GM21717 (cell line): ENCODE results near the gene TMPRSS4.
"Not testable (repeated sequence)": the region's sequence is repeated elsewhere in the genome, so short reads cannot be mapped to it uniquely, and the experiment has no call there.

ENCODE experiments used
- ATAC-seq: cut with Tn5 transposase; IDR thresholded peaks from one replicate; pipeline ENCODE4 v1.9.1; 2021; ENCODE audit warnings: mild to moderate bottlenecking, moderate library complexity; ENCODE audit not compliant: unreplicated experiment

TMPRSS4 gene

DNA sequence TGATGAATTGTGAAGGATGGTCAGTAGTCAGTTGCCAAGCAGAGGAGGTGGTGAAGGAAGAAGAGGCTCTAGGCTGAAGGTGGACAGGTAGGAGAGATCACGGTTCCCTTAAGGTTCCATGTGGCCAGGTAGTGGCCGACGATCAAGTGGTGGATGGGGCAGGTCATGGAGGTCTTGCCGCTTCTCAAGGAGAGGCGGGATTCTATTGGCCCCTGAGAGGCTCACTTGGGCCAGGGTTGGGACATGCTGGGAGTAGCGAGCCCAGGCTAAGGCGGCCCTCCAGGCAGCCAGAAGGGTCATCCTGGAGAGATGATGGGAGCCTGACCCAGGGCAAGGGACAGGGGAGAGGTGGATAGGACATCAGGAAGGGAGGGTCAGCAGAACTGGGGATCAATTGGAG is 20.9 kb upstream of the TMPRSS4 start:
- ATAC-seq: no peak

DNA sequence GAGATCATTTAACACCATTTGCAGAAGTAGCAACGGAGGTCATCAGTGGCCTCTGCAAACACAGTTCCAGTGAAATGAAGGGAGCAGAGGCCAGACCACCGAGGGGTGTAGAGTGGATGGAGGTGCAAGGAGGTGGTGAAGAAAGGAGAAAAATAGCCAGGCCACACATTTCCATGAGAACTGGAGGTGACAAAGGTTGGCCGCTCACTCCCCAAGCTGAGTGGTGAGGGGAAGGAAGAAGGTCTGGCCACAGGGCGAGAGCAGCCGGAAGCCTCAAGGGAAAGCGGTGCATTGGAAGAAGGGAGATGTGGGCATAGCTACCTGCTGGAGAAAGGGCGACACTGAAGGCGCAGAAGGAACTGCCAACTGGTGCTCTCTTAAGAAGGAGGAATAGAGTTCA is 20.1 kb upstream of the TMPRSS4 start:
- no peak for ATAC-seq

DNA sequence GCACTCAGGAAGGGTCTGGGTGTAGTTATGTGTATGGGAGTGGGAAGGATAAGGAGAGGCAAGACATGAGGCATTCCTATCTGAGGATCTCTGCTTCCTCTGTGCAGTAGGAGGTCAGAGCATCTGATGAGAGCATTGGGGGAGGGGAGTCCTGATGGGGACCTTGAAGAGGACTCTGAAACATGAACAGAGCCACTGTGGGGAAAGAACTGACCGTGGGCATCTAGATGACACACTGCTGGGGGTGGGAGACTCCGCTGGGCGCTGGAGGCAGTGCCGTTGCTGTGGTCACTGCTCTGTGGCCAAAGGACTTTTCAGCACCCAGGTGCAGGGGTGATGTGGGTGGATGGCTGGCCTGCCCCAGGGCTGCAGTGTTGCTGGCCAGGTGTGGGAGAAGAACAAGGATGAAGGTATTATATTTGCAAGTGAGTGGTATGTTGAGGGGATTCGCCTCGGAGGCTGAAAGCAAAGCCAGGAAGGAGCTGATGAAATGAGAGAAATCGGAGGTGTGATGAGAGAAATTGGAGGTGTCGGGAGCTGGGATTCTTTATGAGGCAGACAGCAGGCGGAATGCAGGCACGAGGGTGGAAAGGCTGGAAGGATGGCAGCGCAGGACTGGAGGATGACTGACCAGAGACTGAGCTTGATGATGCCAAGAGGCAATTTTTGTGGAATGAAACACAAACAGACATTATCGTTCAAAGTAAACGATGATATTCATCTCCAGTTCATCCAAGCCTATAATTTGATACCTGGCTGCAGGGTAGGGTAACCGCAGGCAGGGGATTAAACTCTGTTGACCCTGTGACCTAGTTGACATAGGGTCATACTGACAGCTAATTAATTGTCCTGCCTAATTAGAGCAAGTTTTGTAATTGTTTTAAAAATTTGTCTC is 19.4 kb upstream of the TMPRSS4 start:
- ATAC-seq: no peak

DNA sequence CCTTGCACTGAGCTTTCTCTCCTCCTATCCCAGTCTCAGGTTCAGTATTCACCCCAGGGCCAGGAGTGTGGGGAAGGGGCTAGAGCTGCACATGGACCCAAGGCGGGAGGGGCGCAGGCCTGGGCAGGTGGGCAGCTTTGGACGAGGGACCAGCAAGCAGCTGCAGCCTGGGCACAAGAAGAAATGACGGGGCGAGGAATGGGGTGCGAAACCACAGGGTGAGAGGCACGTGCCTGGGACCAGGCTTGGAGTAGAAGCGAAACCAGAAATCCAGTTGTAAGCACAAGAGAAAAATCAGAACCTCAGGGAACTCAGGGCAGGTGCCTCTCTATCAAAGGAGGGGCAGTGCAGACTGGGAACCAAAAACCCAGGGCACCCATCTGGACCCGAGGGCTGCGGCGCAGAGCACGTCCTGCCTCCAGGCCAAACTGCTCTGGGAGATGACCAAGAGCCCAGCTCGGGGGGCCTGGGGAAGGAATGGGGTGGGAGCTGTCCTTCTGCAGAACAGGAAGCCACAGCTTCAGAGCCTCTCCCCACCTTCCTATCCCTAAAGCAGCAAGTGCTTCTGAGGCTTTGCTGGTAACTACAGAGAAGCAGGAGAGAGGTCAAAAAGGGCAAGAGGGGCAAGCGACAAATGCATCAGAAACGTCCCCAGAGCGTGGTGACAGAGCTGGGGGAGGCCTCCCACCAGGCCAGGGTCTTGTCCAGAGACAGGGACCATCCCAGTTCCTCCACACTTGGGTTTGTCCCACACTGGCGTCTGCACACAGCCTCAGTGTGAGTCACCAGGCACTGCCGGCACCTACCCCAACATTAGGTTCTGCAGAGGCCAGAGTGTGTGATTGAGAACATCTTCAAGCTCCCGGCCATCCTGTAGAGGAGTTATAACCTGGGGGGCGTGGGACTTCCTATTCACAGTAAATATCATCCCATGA is 18.3 kb upstream of the TMPRSS4 start:
- ATAC-seq: no peak

DNA sequence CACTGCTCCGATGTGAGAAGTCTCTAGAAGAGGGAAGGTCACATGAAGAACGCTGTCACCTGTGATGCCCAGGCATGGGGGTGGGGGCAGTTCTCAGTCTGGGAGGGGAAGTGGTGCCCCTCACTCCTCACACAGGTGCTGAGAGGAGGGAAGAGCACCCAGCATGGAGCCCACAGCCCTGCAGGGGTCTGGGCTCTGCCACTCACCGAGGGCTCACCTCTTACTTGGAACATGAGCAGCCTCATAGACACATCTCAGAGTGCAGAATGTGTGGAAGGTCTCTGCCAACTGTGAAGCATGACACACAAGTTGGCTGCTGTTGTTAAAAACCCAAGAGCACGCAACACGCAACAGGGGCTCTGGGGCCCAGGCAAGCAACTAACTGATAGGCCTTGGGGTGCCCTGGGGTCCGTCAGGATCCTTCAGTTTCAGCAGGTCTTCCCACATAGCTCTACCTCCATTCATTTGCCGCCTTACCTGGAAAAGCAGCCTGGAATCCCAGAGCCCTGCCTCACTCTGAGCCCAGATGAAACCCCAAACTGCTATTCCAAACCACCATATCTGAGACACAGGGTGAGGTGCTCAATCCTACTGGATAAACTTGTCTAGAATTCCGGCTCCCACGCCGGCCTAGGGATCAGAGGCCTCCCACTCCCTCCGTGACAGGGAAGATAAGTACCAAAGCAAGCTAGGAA is 17.5 kb upstream of the TMPRSS4 start:
- ATAC-seq: no peak

DNA sequence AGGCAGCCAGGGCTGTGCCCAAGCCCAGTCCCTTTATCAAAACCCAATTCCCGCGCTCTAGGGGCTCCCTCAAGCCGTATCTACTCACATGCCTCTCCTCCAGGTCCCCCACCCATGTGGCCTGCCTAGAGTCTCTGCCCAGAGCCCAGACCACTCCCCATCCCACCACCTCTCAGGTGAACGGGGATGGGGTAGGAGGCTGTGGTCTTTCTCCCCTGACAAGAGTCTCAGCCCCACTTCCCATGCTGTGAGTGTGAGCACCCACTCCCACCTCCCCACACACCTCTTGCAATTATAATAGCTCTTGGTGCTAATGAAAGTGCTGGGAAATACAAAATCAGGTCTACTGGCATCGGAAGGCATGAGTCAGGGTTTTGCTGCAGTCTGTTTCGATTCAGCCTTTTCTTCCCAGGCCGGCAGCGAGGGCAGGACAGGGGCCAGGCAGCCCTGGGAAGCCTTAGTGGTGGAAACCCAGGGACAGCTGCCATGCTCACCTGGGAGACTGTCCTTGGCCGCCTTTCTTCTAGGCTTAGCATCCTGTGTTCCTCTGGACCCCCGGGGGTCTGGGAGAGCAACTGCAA is 16.7 kb upstream of the TMPRSS4 start:
- no peak for ATAC-seq

DNA sequence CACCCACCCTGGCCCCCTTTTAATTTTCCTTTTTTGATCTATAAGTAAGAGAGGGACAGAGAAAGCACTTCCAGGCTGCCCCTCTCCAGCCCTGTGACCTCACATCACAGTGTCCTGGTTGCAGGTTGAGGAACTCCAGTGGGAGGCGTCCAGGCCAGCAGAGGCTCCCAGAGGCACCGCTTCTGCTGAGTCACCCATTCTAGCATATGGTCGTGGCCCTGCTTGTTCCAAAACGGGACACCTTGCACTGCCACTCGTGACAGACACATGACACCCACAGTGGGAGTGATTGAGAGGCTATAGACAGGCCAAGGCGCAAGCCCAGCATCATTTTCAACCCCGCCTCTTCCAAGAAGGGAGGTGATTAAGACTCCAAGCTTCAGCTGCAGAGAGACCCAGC is 16.0 kb upstream of the TMPRSS4 start:
- ATAC-seq: no peak

DNA sequence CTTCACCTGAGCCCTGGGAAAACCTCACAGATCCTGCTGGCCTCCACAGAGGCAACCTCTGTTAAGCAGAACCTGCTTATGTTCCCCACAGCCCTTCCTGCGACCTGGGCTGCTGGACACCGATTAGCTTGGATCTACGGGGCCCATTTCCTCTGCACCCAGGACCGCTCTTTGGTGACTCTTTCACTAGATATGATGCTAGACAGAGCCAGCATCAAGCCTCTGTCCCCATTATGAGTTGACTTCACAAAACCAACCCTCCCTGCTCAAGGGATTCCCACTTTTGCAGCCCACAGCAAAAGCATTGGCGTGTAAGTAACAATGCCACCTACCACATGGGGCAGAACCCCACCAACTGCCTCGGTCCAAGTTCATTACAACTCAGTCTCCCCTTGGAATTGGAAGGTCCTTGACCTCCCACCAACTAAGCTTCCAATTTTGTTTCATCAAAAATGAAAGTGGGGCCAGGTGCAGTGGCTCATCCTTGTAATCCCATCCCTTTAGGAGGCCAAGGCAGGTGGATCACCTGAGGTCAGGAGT is 15.2 kb upstream of the TMPRSS4 start:
- no peak for ATAC-seq

DNA sequence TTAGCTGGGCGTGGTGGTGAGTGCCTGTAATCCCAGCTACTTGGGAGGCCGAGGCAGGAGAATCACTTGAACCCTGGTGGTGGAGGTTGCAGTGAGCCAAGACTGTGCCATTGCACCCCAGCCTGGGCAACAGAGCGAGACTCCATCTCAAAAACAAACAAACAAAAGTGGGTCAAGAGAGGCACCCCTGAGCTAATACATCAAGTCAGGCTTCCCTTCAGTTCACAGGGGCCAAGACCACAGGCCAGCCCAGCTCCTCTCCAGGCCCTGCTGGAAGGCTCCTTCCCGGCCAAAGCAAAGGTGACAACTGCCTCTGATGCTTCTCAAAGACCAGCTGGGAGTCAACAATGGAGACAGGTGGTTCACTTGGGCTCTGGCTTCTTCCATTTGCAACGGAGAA is 14.7 kb upstream of the TMPRSS4 start:
- ATAC-seq: not testable (repeated sequence)

DNA sequence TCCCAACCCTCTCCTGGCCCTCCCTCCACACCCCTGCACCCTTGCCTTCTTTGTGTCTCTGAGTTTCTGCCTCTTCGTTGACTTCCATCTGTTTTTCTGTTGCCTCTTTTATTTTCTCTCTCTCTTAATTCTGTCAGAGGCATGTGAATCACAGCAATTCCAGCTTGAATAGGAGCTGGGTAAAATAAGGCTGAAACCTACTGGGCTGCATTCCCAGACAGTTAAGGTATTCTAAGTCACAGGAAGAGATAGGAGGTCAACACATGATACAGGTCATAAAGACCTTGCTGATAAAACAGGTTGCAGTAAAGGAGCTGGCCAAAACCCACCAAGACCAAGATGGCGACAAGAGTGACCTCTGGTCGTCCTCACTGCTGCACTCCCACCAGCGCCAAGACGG is 14.2 kb upstream of the TMPRSS4 start:
- ATAC-seq: not testable (repeated sequence)

DNA sequence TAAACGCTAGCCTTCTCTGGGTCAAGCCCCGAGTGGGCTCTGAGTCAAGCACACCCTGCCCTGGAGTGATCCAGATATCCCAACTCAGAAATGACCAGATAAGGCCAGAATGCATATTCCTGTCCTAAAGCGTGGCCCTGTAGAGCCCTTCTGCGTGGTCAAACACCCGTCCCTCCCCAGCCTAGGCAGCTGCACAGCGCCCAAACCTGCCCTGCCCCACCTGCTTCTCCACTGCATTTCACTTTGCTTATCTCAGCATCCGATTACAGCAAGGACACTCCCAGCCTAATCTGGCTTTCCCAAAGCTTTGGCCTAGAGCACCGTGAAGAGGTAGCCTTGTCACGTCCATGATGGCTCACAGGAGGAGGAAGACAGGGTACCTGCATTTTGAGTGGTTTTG is 11.9 kb upstream of the TMPRSS4 start:
- no peak for ATAC-seq

DNA sequence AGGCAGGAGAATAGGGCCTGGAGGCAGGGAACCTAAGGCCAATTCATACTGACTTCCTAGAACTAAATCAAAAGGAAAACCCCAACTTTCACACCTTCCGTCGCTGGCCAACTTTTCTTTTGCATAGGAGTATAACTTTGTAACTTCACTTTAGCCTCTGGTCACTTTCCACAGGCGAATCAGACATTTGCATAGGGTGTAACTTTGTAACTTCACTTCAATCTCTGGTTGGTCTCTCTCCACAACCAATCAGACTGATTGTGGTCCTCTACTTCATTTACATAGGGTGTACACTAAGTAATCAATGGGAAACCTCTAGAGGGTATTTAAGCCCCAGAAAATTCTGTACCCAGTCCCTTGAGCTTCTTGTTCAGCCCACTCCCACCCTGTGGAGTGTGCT is 11.5 kb upstream of the TMPRSS4 start:
- no peak for ATAC-seq

DNA sequence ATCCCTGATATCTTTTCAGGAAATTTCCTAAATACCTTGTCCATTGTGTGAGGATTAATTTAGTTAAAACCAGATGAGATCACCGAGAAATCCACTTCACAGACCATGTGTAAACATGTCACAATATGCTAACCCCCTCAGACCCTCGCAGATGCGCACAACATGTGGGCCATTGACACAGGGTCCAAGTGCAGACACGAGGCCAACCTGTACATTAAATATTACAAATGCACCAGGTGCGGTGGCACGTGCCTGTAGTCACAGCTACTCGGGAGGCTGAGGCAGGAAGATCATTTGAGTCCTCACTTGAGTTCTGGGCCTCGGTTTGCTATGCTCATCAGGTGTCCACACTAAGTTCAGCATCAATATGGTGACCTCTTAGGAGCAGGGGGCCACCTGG is 9.9 kb upstream of the TMPRSS4 start:
- ATAC-seq: no peak

DNA sequence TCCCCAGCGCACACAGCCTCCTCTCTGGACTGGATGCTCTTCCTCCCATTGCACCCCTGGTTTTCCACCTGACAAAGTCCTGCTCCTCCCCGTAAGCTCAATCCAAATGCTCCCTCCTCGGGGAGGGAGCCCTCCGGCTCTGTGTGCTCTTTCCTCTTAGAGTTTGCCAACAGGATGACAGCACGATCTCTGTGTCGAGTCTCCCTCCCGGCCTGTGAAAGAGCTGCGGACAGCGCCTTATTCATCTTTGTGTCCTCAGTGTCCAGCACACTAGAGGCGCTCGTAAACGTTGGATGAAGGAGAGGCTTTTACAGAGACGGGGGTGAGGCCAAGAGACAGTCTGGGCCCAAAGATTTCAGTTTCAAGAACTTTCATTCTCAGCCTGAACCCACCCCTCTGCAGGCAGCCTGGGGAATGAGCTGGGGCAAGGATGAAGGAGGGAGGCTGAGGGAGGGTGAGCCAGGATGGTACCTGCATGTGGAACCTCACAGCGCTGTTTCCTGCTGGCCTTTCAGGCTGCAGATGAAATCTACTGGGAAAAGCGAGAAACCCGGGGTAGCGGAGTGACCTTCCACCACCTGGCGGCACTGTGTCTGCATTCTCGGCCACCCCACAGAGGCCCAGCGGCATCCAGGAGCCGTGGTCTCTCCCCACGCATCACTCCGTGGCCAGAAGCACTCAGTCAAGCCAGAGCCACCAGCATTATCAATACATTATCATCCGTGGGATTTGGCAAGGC is 8.5 kb upstream of the TMPRSS4 start:
- ATAC-seq: no peak

DNA sequence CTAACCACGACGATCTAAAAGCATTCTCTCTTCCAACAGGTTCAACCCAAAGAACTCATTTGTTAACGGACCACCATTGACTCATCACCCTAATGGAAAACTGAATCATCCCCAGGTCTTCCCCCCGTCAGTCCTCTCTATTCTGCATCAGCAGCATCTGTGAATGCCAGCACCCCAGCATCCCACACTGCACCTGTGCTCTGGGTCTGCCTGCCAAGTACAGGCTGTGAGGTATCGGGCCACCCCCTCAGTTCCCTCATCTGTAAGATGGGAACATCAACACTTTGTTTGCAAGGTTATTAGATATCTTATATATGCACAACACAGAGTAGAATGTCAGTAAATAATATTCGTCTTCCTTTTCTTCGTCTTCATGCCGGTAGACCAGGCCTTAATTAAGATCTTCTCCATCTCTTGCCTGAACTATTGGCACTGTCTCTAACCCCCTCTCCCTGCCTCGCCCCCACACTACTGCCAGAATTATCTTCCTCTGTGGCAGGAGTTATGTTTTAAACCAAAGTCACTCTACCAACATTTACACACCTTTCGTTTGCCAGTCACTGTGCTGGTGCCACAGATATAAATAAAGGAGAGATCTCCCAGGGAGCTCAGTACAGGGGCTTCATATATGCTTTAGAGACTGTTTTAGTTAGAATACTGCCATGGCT is 7.8 kb upstream of the TMPRSS4 start:
- ATAC-seq: no peak

DNA sequence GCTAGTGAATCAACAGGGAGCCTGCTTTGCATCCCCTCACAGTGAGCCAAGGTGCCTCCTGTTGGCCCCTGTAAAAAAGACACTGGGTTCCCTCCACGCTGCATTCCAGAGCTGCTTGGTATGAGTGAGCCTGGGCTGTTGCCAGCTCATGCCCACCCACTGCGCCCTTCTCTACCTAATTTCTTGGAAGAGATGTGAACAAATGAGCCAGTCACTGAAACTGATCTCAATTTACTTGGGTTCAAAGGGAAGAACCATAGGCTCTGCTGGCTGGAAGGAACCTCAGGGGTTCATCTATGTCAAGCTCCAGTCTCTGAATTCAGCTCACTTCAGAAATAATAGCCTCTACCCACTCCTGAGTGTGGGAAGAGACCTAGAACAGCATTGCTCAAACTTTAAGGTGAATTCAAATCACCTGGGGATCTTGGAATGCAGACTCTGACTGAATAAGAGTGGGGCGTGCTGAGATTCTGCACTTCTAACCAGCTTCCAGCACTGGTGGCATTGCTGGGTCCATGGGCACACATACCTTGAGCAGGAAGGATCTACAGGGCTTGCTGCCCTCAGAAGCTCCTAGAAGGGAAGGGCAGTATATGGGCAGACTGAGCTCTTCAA is 5.4 kb upstream of the TMPRSS4 start:
- no peak for ATAC-seq

DNA sequence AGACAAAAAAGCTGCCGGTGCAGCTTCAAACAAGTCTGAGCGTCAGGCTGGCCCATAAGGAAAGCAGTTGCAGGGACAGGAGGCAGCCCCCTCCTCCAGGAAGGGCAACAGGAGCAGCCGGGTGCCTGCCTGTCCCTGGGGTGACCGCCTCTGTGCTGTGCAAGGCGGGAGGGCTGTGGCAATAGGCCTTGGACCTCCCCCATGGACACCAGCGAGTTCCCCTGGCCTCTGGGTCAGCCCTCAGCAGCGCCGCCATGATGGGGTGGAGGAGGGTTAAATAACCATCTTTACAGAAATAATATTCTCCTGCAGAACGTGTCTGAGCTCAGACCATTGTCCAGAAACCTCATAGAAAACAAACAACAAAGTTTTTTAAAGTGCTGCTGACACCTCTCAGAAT is 3.3 kb upstream of the TMPRSS4 start:
- no peak for ATAC-seq

DNA sequence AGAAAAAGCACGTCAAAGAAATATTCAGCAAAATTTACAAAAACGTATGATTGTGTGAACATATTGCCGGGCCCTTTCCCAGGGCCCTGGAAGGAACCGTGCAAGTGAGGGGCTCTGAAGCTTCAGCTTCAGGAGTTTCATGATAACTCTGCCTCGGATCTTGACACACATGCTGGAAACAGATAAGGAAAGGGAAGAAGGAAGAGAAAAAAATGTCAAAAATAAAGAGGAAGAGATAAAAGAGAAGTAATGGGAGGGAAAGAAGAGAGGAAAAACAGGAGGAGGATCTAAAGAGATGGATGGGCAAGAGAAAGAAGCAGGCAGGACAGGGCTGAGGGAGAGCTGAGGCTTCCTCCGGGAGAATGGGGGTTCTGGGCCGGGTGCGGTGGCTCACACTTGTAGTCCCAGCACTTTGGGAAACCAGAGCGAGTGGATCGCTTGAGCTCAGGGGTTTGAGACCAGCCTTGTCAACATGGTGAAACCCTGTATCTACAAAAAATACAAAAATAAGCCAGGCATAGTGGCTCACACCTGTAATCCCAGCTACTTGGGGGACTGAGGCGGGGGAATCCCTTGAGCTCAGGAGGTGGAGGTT is 2.7 kb upstream of the TMPRSS4 start:
- no peak for ATAC-seq

DNA sequence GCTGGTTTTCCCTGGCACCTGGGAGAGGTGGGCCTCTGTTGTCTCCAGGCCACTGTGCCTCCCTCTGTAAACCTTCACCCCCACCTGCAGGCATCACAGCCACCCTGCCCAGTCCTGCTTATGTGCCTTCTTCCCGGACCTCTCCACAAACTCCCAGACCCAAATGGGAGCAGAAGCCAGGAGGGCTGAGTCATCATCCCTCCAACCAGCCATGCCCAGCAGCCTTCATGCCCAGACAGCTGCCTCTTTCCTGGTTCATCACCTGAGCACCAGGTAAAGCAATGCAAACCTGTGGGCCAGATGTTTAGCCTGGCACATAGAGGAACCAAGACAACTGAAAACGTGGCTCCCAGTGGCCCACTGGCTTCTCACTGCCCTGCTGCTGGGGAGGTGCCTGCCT is 2.1 kb upstream of the TMPRSS4 start:
- no peak for ATAC-seq
